ENCODE data around the gene LGALSL.
"Not testable (repeated sequence)": the region's sequence is repeated elsewhere in the genome, so short reads cannot be mapped to it uniquely, and the experiment has no call there.

Gene LGALSL

GRCh38 chr2:64439194-64439593, 14.8 kb upstream of the LGALSL start:
- H3K4me3 ChIP-seq (ENCODE audit: low read depth, low read length): no peak overlapping the region
- in situ Hi-C loops (cut with HindIII; ENCODE audit: low sequenced_read_pairs): loop anchor here (5.0 kb wide), 1 partner anchor 43 kb away; no protein-coding TSS in a partner anchor
- no peak for DNase-seq (ENCODE audit: low read depth)
- no peak for TF ChIP-seq CTCF (IDR thresholded peaks at IDR 0.05; ENCODE audit: low read depth, low read length, missing control alignments)

- in situ Hi-C loops (cut with HindIII; ENCODE audit: low sequenced_read_pairs): no loop called here
- no peak for DNase-seq (ENCODE audit: low read depth)
These were observed 13.1 kb upstream of the LGALSL start for GRCh38 chr2:64440843-64441242.

GRCh38 chr2:64442277-64442676, 11.7 kb upstream of the LGALSL start:
- DNase-seq (ENCODE audit: low read depth): no peak
- H3K4me3 ChIP-seq (ENCODE audit: low read depth, low read length): no peak overlapping the region
- in situ Hi-C loops (cut with HindIII; ENCODE audit: low sequenced_read_pairs): no loop called here
- no peak for TF ChIP-seq CTCF (IDR thresholded peaks at IDR 0.05; ENCODE audit: low read depth, low read length, missing control alignments)

More at GRCh38 chr2:64440843-64441242, 13.1 kb upstream of the LGALSL start:
- no peak overlapping the region for H3K4me3 ChIP-seq (ENCODE audit: low read depth, low read length)
- no peak for TF ChIP-seq CTCF (IDR thresholded peaks at IDR 0.05; ENCODE audit: low read depth, low read length, missing control alignments)

GRCh38 chr2:64442801-64443429, 11.0 kb upstream of the LGALSL start:
- no peak for DNase-seq (ENCODE audit: low read depth)
- H3K4me3 ChIP-seq (ENCODE audit: low read depth, low read length): no peak overlapping the region
- no peak for TF ChIP-seq CTCF (IDR thresholded peaks at IDR 0.05; ENCODE audit: low read depth, low read length, missing control alignments)
- in situ Hi-C loops (cut with HindIII; ENCODE audit: low sequenced_read_pairs): no loop called here

- DNase-seq (ENCODE audit: low read depth); in situ Hi-C loops (cut with HindIII; ENCODE audit: low sequenced_read_pairs); H3K4me3 ChIP-seq (ENCODE audit: low read depth, low read length): not testable (repeated sequence)
These were observed 8.0 kb upstream of the LGALSL start for GRCh38 chr2:64445970-64446369.

- no peak for TF ChIP-seq CTCF (IDR thresholded peaks at IDR 0.05; ENCODE audit: low read depth, low read length, missing control alignments)
- DNase-seq (ENCODE audit: low read depth): peak; percentile 18
- in situ Hi-C loops (cut with HindIII; ENCODE audit: low sequenced_read_pairs): no loop called here
- no peak overlapping the region for H3K4me3 ChIP-seq (ENCODE audit: low read depth, low read length)
These were observed 6.5 kb upstream of the LGALSL start for GRCh38 chr2:64447317-64448040.

- in situ Hi-C loops (cut with HindIII; ENCODE audit: low sequenced_read_pairs): no loop called here
- no peak for DNase-seq (ENCODE audit: low read depth)
- no peak for TF ChIP-seq CTCF (IDR thresholded peaks at IDR 0.05; ENCODE audit: low read depth, low read length, missing control alignments)
These were observed 5.9 kb upstream of the LGALSL start for GRCh38 chr2:64448041-64448426.

More at GRCh38 chr2:64448041-64448426, 5.9 kb upstream of the LGALSL start:
- H3K4me3 ChIP-seq (ENCODE audit: low read depth, low read length): no peak overlapping the region
